Smooth muscle cell (in vitro differentiated cells): Measurements from ENCODE around the gene FBXL15. TPM values are rescaled to one million over a fixed set of nuclear protein-coding genes. Genes with fewer than 3 reads are reported as not detected.

Experiments
- DNase-seq: peaks from one replicate; lab custom pipeline; 2025; ENCODE audit not compliant: unreplicated experiment; lab: John Stamatoyannopoulos, UW
- H2AFZ ChIP-seq: fragments of 200-600 bp; sonication (generic); 2 replicates; pipeline ENCODE4 v1.6.0; 2016; ENCODE audit warnings: antibody characterized with exemption, low read depth, mild to moderate bottlenecking
- H3F3A ChIP-seq: fragments of 200-600 bp; sonication (generic); 2 replicates; pipeline ENCODE4 v1.6.0; 2017; ENCODE audit warnings: antibody characterized with exemption, low read depth
- H3K27ac ChIP-seq: fragments of 200-600 bp; sonication (generic); 2 replicates; pipeline ENCODE4 v1.5.1; 2016; ENCODE audit warnings: low read depth, mild to moderate bottlenecking
- H3K27me3 ChIP-seq: fragments of 200-600 bp; sonication (generic); 2 replicates; pipeline ENCODE4 v1.6.1; 2016; ENCODE audit warnings: low read depth, mild to moderate bottlenecking
- H3K36me3 ChIP-seq: fragments of 200-600 bp; sonication (generic); 2 replicates; pipeline ENCODE4 v1.5.1; 2016; ENCODE audit warnings: low read depth
- H3K4me1 ChIP-seq: fragments of 200-600 bp; sonication (generic); 2 replicates; pipeline ENCODE4 v1.5.1; 2016; ENCODE audit warnings: low read depth
- H3K4me2 ChIP-seq: fragments of 200-600 bp; sonication (generic); 2 replicates; pipeline ENCODE4 v1.6.0; 2016; ENCODE audit warnings: mild to moderate bottlenecking
- H3K4me3 ChIP-seq: fragments of 200-600 bp; sonication (generic); 2 replicates; pipeline ENCODE4 v1.5.1; 2016; ENCODE audit warnings: mild to moderate bottlenecking
- H3K79me2 ChIP-seq: fragments of 200-600 bp; sonication (generic); 2 replicates; pipeline ENCODE4 v1.6.0; 2016; ENCODE audit warnings: low read depth, mild to moderate bottlenecking
- H3K9ac ChIP-seq: fragments of 200-600 bp; sonication (generic); 2 replicates; pipeline ENCODE4 v1.6.0; 2016; ENCODE audit warnings: low read depth
- H3K9me3 ChIP-seq: fragments of 200-600 bp; sonication (generic); replicated peaks from 2 replicates; pipeline ENCODE4 v1.5.1; 2016; ENCODE audit warnings: low read depth
- H4K20me1 ChIP-seq: fragments of 200-600 bp; sonication (generic); 2 replicates; pipeline ENCODE4 v1.6.0; 2016; ENCODE audit warnings: low read depth
- CTCF ChIP-seq: fragments of 200-600 bp; sonication (generic); IDR thresholded peaks from 2 replicates; pipeline ENCODE4 v1.5.1; 2017; ENCODE audit warnings: borderline replicate concordance, mild to moderate bottlenecking, antibody characterized with exemption; ENCODE audit not compliant: insufficient read depth, poor library complexity, severe bottlenecking
- WGBS: methylation state at CpG from one replicate; pipeline ENCODE4 v1.1.7; 2016; ENCODE audit warnings: low lambda C conversion rate; 5-methylcytosine and 5-hydroxymethylcytosine counted together
- polyA plus RNA-seq: library from polyadenylated mRNA; unstranded; fragments of >200 nt; fragmentation: Nextera tagmentation; extraction: Ambion mirVana; gene quantifications from 2 replicates; pipeline ENCODE4 v1.2.1, GENCODE V29; 2016
- total RNA-seq: library from RNA; depleted of rRNA; stranded (reverse); fragments of >200 nt; gene quantifications from 2 replicates; pipeline ENCODE4 v1.2.3, GENCODE V29; 2014

FBXL15 gene
- total and polyA plus RNA-seq, 2 experiments from 2014 or later = 8.2 to 29.0 TPM

- H2AFZ ChIP-seq = peak overlapping the region; percentile 39
- no peaks in the 10 kb centered on the region for H3K9me3 ChIP-seq
- H3K27ac ChIP-seq = peak overlapping the region; percentile 31
- H3K4me2 ChIP-seq = peak overlapping the region; percentile 98
- DNase-seq = peak; percentile 21
- H3K4me1 ChIP-seq = peaks cover 21% of the 10 kb centered on the region
- H3K27me3 ChIP-seq = no peaks in the 10 kb centered on the region
- TF ChIP-seq CTCF = no peak
- WGBS = under 1% methylated on average over 92 of the region's 104 CpGs
- H4K20me1 ChIP-seq = peaks cover 6% of the 10 kb centered on the region
- peak overlapping the region; percentile 76 for H3K4me3 ChIP-seq
- no peaks in the 10 kb centered on the region for H3K36me3 ChIP-seq
- no peaks in the 10 kb centered on the region for H3K79me2 ChIP-seq
- H3F3A ChIP-seq = peaks cover 15% of the 10 kb centered on the region
- peak overlapping the region; percentile 47 for H3K9ac ChIP-seq
Observed at GRCh38 chr10:102450374-102451104, 29.9 kb downstream of the FBXL15 start.

- peak within 1 kb of the TSS; percentile 76 for H3K4me3 ChIP-seq
- H3K4me2 ChIP-seq = peak within 1 kb of the TSS; percentile 98
- no peaks in the 10 kb centered on the region for H3K27me3 ChIP-seq
- H3K27ac ChIP-seq = peak within 1 kb of the TSS; percentile 77
- peaks cover 6% of the 10 kb centered on the region for H4K20me1 ChIP-seq
- no peak for DNase-seq
- no peaks in the 10 kb centered on the region for H3K9me3 ChIP-seq
- peaks cover 22% of the 10 kb centered on the region for H3F3A ChIP-seq
- no peaks in the 10 kb centered on the region for H3K36me3 ChIP-seq
- no peak within 1 kb of the TSS for H2AFZ ChIP-seq
- peak within 1 kb of the TSS; percentile 47 for H3K9ac ChIP-seq
- 32% methylated on average over 28 of the region's 28 CpGs for WGBS
- no peaks in the 10 kb centered on the region for H3K79me2 ChIP-seq
- no peak for TF ChIP-seq CTCF
- H3K4me1 ChIP-seq = peaks cover 21% of the 10 kb centered on the region
Observed at GRCh38 chr10:102451105-102451969, 30.7 kb downstream of the FBXL15 start, which contains the start of gene C10orf95. TSS of gene C10orf95 (minus strand) at chr10:102451543. CDS start at chr10:102451093, 450 bp downstream.

- Histone ChIP-seq H3K27me3 (no peaks in the 10 kb centered on the region), H3K9me3 (no peaks in the 10 kb centered on the region), H3K4me3 (no peak overlapping the region), H3K4me2 (no peak overlapping the region), H2AFZ (no peak overlapping the region), H3K36me3 (no peaks in the 10 kb centered on the region), H3F3A (peaks cover 25% of the 10 kb centered on the region), H3K27ac (peak overlapping the region; percentile 77), H4K20me1 (peaks cover 6% of the 10 kb centered on the region), H3K79me2 (no peaks in the 10 kb centered on the region), H3K9ac (peak overlapping the region; percentile 8), H3K4me1 (peaks cover 21% of the 10 kb centered on the region)
- TF ChIP-seq CTCF = no peak
- no peak for DNase-seq
- WGBS = 31% methylated on average over 3 of the region's 3 CpGs
Observed at GRCh38 chr10:102452672-102453340, 32.2 kb downstream of the FBXL15 start.
